A673 (cell line): ENCODE results near the gene LAD1.

Experiments
- CTCF ChIP-seq: fragments of 300-800, 200-600 bp; sonication (generic); conservative IDR thresholded peaks from 2 replicates; pipeline ENCODE4 v1.5.1; 2017; ENCODE audit warnings: low read depth, mild to moderate bottlenecking, antibody characterized with exemption, low read length, moderate library complexity, mixed read lengths
- EZH2 ChIP-seq: fragments of 200-600 bp; sonication (generic); IDR thresholded peaks from 2 replicates; pipeline ENCODE4 v1.6.1; 2017; ENCODE audit warnings: borderline replicate concordance, low read depth, mild to moderate bottlenecking, mixed read lengths, antibody characterized with exemption, low read length; ENCODE audit not compliant: poor library complexity, severe bottlenecking

- TF ChIP-seq CTCF (no peak), EZH2 (no peak)
These were observed 1.7 kb upstream of the LAD1 start for GRCh38 chr1:201400852-201401230.
